ENCODE measurements around the gene TUFT1.

GRCh38 chr1:151494741-151495281, 45.3 kb upstream of the TUFT1 start:
- TF ChIP-seq KAT7 (CRISPR knock-in tag; IDR thresholded peaks at IDR 0.05; ENCODE audit: borderline replicate concordance) (no peak), CTCF (IDR thresholded peaks at IDR 0.05) (no peak)

Data from WTC11 (cell line).